Measurements from ENCODE around the gene TFAP2A.

- no peak for TF ChIP-seq CTCF (conservative IDR thresholded peaks at IDR 0.05 in 1 of 2, IDR thresholded peaks at IDR 0.05 in 1 of 2; ENCODE audit: low read depth in 1 of 2, low read length in 2 of 2)
- no peak for TF ChIP-seq EZH2 (IDR thresholded peaks at IDR 0.05; ENCODE audit: low read length, missing control alignments)
Observed at GRCh38 chr6:10397756-10398445, 17.0 kb downstream of the TFAP2A start.

All from fibroblast of lung (primary cell).